Glomerular visceral epithelial cell (primary cell): ENCODE measurements around the gene ANTXR1.
A peak's percentile ranks its signal among the peaks of the same experiment; 100 is the strongest.

ENCODE experiments used
- DNase-seq: peaks from one replicate; pipeline ENCODE4 v3.0.0-alpha.2; 2016; ENCODE audit errors: extremely low spot score

Gene ANTXR1

GRCh38 chr2:69097148-69097610 is 84.2 kb downstream of the ANTXR1 start:
- no peak for DNase-seq

- no peak for DNase-seq
These were observed 85.1 kb downstream of the ANTXR1 start for GRCh38 chr2:69097891-69098655.

- DNase-seq = no peak
These were observed 86.6 kb downstream of the ANTXR1 start for GRCh38 chr2:69099541-69099940.

GRCh38 chr2:69100220-69100723 is 87.3 kb downstream of the ANTXR1 start:
- no peak for DNase-seq

- no peak for DNase-seq
These were observed 89.1 kb downstream of the ANTXR1 start for GRCh38 chr2:69102041-69102593.

GRCh38 chr2:69103419-69103818 is 90.4 kb downstream of the ANTXR1 start:
- no peak for DNase-seq

GRCh38 chr2:69104261-69104660 is 91.3 kb downstream of the ANTXR1 start:
- DNase-seq = no peak

GRCh38 chr2:69109255-69109654 is 96.3 kb downstream of the ANTXR1 start:
- DNase-seq = no peak

GRCh38 chr2:69111076-69111475 is 98.1 kb downstream of the ANTXR1 start:
- DNase-seq = no peak

GRCh38 chr2:69113627-69114026 is 100.6 kb downstream of the ANTXR1 start:
- DNase-seq = no peak

GRCh38 chr2:69114534-69114933 is 101.6 kb downstream of the ANTXR1 start:
- DNase-seq = no peak

- DNase-seq = no peak
These were observed 103.5 kb downstream of the ANTXR1 start for GRCh38 chr2:69116438-69116837.

GRCh38 chr2:69118609-69119008 is 105.6 kb downstream of the ANTXR1 start:
- DNase-seq = no peak

- DNase-seq = no peak
These were observed 106.3 kb downstream of the ANTXR1 start for GRCh38 chr2:69119104-69119894.

- DNase-seq = peak; percentile 40
These were observed 109.3 kb downstream of the ANTXR1 start for GRCh38 chr2:69122271-69122670.

- no peak for DNase-seq
These were observed 110.2 kb downstream of the ANTXR1 start for GRCh38 chr2:69123182-69123581.

- DNase-seq = no peak
These were observed 111.4 kb downstream of the ANTXR1 start for GRCh38 chr2:69124343-69124742.

- DNase-seq = no peak
These were observed 112.8 kb downstream of the ANTXR1 start for GRCh38 chr2:69125816-69126215.

GRCh38 chr2:69126341-69126740 is 113.4 kb downstream of the ANTXR1 start:
- no peak for DNase-seq

- DNase-seq = no peak
These were observed 118.5 kb downstream of the ANTXR1 start for GRCh38 chr2:69131452-69131851.

GRCh38 chr2:69131983-69132675 is 119.2 kb downstream of the ANTXR1 start:
- DNase-seq = no peak
